Omental fat pad (tissue), 4 donors: ENCODE measurements around the gene MLEC. TPM values are rescaled to one million over a fixed set of nuclear protein-coding genes. Genes with fewer than 3 reads are reported as not detected.

Source experiments
- total RNA-seq, 4 donors: library from RNA; depleted of rRNA; stranded (reverse); fragments of >200 nt; gene quantifications; one replicate each; pipeline ENCODE4 v1.1.0, GENCODE V29; 2016

The MLEC gene
- total RNA-seq, 4 donors from 2014 or later, result 84.8 to 121 (median 91.7) TPM

Other genes starting within 250 kb of the MLEC start
- 100 to 1,000 TPM; 374 to 751 (median 529) TPM for gene COX6A1, start 249.0 kb upstream of the MLEC start, total RNA-seq
- gene TRIAP1, start 240.8 kb upstream of the MLEC start, total RNA-seq, result 10 to 100 TPM; 11.3 to 21.6 (median 16.2) TPM
- gene GATC, start 240.7 kb upstream of the MLEC start, total RNA-seq, result 10 to 100 TPM; 22.8 to 30.7 (median 24.2) TPM
- gene SRSF9, start 217.4 kb upstream of the MLEC start, total RNA-seq, result 10 to 100 TPM; 62.3 to 88.7 (median 71.4) TPM
- 100 to 1,000 TPM; 142 to 209 (median 175) TPM for gene DYNLL1, start 191.0 kb upstream of the MLEC start, total RNA-seq
- gene COQ5, start 158.0 kb upstream of the MLEC start, total RNA-seq, result 10 to 100 TPM; 14.4 to 31.2 (median 25.4) TPM
- gene RNF10, start 152.8 kb upstream of the MLEC start, total RNA-seq, result 100 to 1,000 TPM; 124 to 217 (median 167) TPM
- 10 to 100 TPM; 20.9 to 44.6 (median 34.3) TPM for gene POP5, start 105.7 kb upstream of the MLEC start, total RNA-seq
- gene CABP1, start 46.5 kb upstream of the MLEC start, total RNA-seq, result 10 to 100 TPM in 2 of 4 donors, 1 to 10 TPM in 2; 2.1 to 14.7 (median 6.6) TPM
- gene UNC119B, start 23.3 kb downstream of the MLEC start, total RNA-seq, result 10 to 100 TPM; 19.6 to 38.1 (median 21.8) TPM
- 100 to 1,000 TPM in 2 of 4 donors, 10 to 100 TPM in 2; 57.4 to 147 (median 97.9) TPM for gene ACADS, start 38.7 kb downstream of the MLEC start, total RNA-seq
- gene SPPL3, start 217.2 kb downstream of the MLEC start, total RNA-seq, result 10 to 100 TPM; 16.8 to 28.7 (median 22.7) TPM